RWPE2 (cell line): ENCODE measurements around the gene SMAD3.

Experiments
- ATAC-seq: fragments of 200-7000 bp; cut with Tn5 transposase; 3 replicates; pipeline ENCODE4 v1.9.1; 2021; ENCODE audit warnings: low read depth
- DNase-seq: peaks from one replicate; pipeline ENCODE4 v3.0.0-alpha.2; 2020; ENCODE audit warnings: low spot score
- H3K27ac ChIP-seq: fragments of 450-650 bp; 2 replicates; pipeline ENCODE4 v1.5.1; 2017; ENCODE audit warnings: mild to moderate bottlenecking; ENCODE audit not compliant: poor library complexity, severe bottlenecking
- H3K27me3 ChIP-seq: fragments of 250-450 bp; sonication (Bioruptor Pico); 2 replicates; pipeline ENCODE4 v1.5.1; 2021; ENCODE audit warnings: mild to moderate bottlenecking, moderate library complexity; ENCODE audit not compliant: insufficient read depth, poor library complexity, severe bottlenecking
- H3K36me3 ChIP-seq: fragments of 250-450 bp; sonication (Bioruptor Pico); 2 replicates; pipeline ENCODE4 v1.5.1; 2020; ENCODE audit warnings: low read depth, mild to moderate bottlenecking, moderate library complexity
- H3K4me1 ChIP-seq: fragments of 250-450 bp; sonication (Bioruptor Pico); 2 replicates; pipeline ENCODE4 v1.5.1; 2021; ENCODE audit warnings: mild to moderate bottlenecking, moderate library complexity; ENCODE audit not compliant: insufficient read depth, poor library complexity, severe bottlenecking
- H3K4me3 ChIP-seq: fragments of 250-450 bp; sonication (Bioruptor Pico); 2 replicates; pipeline ENCODE4 v1.5.1; 2021; ENCODE audit warnings: mild to moderate bottlenecking, moderate library complexity; ENCODE audit not compliant: severe bottlenecking
- H3K9me3 ChIP-seq: fragments of 250-450 bp; sonication (Bioruptor Pico); 2 replicates; pipeline ENCODE4 v1.5.1; 2021; ENCODE audit warnings: mild to moderate bottlenecking, moderate library complexity; ENCODE audit not compliant: severe bottlenecking
- CTCF ChIP-seq: fragments of 450-650 bp; IDR thresholded peaks from one replicate; pipeline ENCODE4 v1.5.1; 2017; ENCODE audit warnings: mild to moderate bottlenecking, moderate library complexity; ENCODE audit not compliant: poor library complexity, severe bottlenecking

SMAD3 gene

GRCh38 chr15:67033571-67034044 lies 31.8 kb upstream of the SMAD3 start:
- ATAC-seq (no peak), DNase-seq (no peak)
- TF ChIP-seq CTCF, result no peak
- no peaks in the 10 kb centered on the region for H3K4me1 ChIP-seq
- no peak overlapping the region for H3K27ac ChIP-seq
- H3K9me3 ChIP-seq, result no peaks in the 10 kb centered on the region
- H3K27me3 ChIP-seq, result no peaks in the 10 kb centered on the region
- H3K4me3 ChIP-seq, result no peak overlapping the region
- H3K36me3 ChIP-seq, result no peaks in the 10 kb centered on the region

GRCh38 chr15:67035886-67036285 lies 29.5 kb upstream of the SMAD3 start:
- Histone ChIP-seq H3K27me3 (no peaks in the 10 kb centered on the region), H3K36me3 (no peaks in the 10 kb centered on the region), H3K4me3 (no peak overlapping the region), H3K27ac (no peak overlapping the region), H3K4me1 (no peaks in the 10 kb centered on the region), H3K9me3 (no peaks in the 10 kb centered on the region)
- no peak for TF ChIP-seq CTCF
- no peak for ATAC-seq
- no peak for DNase-seq

- ATAC-seq (no peak), DNase-seq (no peak)
- Histone ChIP-seq H3K36me3 (no peaks in the 10 kb centered on the region), H3K27ac (no peak overlapping the region), H3K4me1 (no peaks in the 10 kb centered on the region), H3K4me3 (no peak overlapping the region), H3K27me3 (no peaks in the 10 kb centered on the region), H3K9me3 (no peaks in the 10 kb centered on the region)
- no peak for TF ChIP-seq CTCF
Observed at GRCh38 chr15:67036775-67037555, 28.4 kb upstream of the SMAD3 start.

GRCh38 chr15:67037694-67038093 lies 27.7 kb upstream of the SMAD3 start:
- DNase-seq, result no peak
- Histone ChIP-seq H3K9me3 (no peaks in the 10 kb centered on the region), H3K27me3 (no peaks in the 10 kb centered on the region), H3K27ac (no peak overlapping the region), H3K4me1 (no peaks in the 10 kb centered on the region), H3K4me3 (no peak overlapping the region), H3K36me3 (no peaks in the 10 kb centered on the region)
- no peak for TF ChIP-seq CTCF
- ATAC-seq, result no peak

- Histone ChIP-seq H3K9me3 (no peaks in the 10 kb centered on the region), H3K27ac (no peak overlapping the region), H3K27me3 (no peaks in the 10 kb centered on the region), H3K36me3 (no peaks in the 10 kb centered on the region), H3K4me1 (peaks cover under 1% of the 10 kb centered on the region), H3K4me3 (no peak overlapping the region)
- no peak for ATAC-seq
- no peak for TF ChIP-seq CTCF
- no peak for DNase-seq
Observed at GRCh38 chr15:67038736-67039135, 26.7 kb upstream of the SMAD3 start.
